KMS-11 (cell line): ENCODE data around the gene PTPRJ.
"Not testable (repeated sequence)": the region's sequence is repeated elsewhere in the genome, so short reads cannot be mapped to it uniquely, and the experiment has no call there.

Experiments used
- H2AFZ ChIP-seq: fragments of 200-600 bp; sonication (generic); 2 replicates; pipeline ENCODE4 v1.6.1; 2016; ENCODE audit warnings: antibody characterized with exemption, mixed run types, low read depth
- H3K27ac ChIP-seq: fragments of 200-600 bp; sonication (generic); 2 replicates; pipeline ENCODE4 v1.6.1; 2016; ENCODE audit warnings: mild to moderate bottlenecking, mixed run types
- H3K27me3 ChIP-seq: fragments of 200-600 bp; sonication (generic); 2 replicates; pipeline ENCODE4 v1.6.1; 2017; ENCODE audit warnings: mild to moderate bottlenecking, low read depth, mixed run types, moderate library complexity; ENCODE audit not compliant: insufficient read depth
- H3K36me3 ChIP-seq: fragments of 200-600 bp; sonication (generic); 2 replicates; pipeline ENCODE4 v1.6.1; 2017; ENCODE audit warnings: mild to moderate bottlenecking, mixed run types; ENCODE audit not compliant: insufficient read depth
- H3K4me1 ChIP-seq: fragments of 200-600 bp; sonication (generic); 2 replicates; pipeline ENCODE4 v1.6.1; 2016; ENCODE audit warnings: mild to moderate bottlenecking, low read depth, mixed run types; ENCODE audit not compliant: poor library complexity, severe bottlenecking
- H3K4me2 ChIP-seq: fragments of 200-600 bp; sonication (generic); 2 replicates; pipeline ENCODE4 v1.7.0; 2016; ENCODE audit warnings: mild to moderate bottlenecking, mixed run types
- H3K4me3 ChIP-seq: fragments of 200-600 bp; sonication (generic); IDR thresholded peaks from 2 replicates; pipeline ENCODE4 v1.6.1; 2017; ENCODE audit warnings: low read depth, low read length, mixed read lengths; ENCODE audit not compliant: insufficient read depth
- H3K79me2 ChIP-seq: fragments of 200-600 bp; sonication (generic); 2 replicates; pipeline ENCODE4 v1.6.1; 2016; ENCODE audit warnings: low read depth, mixed run types; ENCODE audit not compliant: insufficient read depth
- H3K9ac ChIP-seq: fragments of 200-600 bp; sonication (generic); 2 replicates; pipeline ENCODE4 v1.6.1; 2016; ENCODE audit warnings: mild to moderate bottlenecking, mixed run types
- H4K20me1 ChIP-seq: fragments of 200-600 bp; sonication (generic); 2 replicates; pipeline ENCODE4 v1.6.1; 2016; ENCODE audit warnings: mild to moderate bottlenecking, mixed run types; ENCODE audit not compliant: insufficient read depth
- TF ChIP-seq, protein P1 (sequence below): fragments of 200-600 bp; sonication (generic); conservative IDR thresholded peaks from 2 replicates; pipeline ENCODE4 v1.6.1; 2017; ENCODE audit warnings: low read depth, mild to moderate bottlenecking, antibody characterized with exemption, low read length, moderate library complexity, mixed read lengths

Gene PTPRJ

DNA sequence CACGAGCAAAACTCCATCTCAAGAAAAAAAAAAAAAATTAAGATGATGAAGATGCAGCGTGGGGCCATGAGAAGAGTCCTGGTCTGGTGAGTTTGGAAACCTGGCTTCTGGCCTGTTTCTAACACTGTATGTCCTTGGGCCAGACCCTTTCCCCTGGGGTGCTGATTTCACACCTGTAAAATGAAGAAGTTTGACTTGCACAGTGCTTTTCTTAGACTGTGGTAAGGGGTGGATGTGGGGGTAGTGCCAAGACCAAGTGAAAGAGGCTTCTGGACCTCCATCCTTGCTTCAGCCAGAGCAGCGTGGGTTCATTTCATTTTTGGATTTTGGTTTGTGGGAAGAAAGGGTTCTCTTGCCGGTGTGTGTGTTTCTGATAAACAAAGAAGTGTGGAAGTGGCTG, 42.1 kb downstream of the PTPRJ start:
- Histone ChIP-seq H4K20me1 (no peaks in the 10 kb centered on the region), H3K36me3 (no peaks in the 10 kb centered on the region), H3K79me2 (no peaks in the 10 kb centered on the region), H3K4me2 (no peak overlapping the region), H3K27ac (no peak overlapping the region), H2AFZ (no peak overlapping the region), H3K9ac (no peak overlapping the region), H3K4me3 (no peak overlapping the region), H3K4me1 (peaks cover 11% of the 10 kb centered on the region), H3K27me3 (no peaks in the 10 kb centered on the region)
- TF ChIP-seq, protein P1, sequence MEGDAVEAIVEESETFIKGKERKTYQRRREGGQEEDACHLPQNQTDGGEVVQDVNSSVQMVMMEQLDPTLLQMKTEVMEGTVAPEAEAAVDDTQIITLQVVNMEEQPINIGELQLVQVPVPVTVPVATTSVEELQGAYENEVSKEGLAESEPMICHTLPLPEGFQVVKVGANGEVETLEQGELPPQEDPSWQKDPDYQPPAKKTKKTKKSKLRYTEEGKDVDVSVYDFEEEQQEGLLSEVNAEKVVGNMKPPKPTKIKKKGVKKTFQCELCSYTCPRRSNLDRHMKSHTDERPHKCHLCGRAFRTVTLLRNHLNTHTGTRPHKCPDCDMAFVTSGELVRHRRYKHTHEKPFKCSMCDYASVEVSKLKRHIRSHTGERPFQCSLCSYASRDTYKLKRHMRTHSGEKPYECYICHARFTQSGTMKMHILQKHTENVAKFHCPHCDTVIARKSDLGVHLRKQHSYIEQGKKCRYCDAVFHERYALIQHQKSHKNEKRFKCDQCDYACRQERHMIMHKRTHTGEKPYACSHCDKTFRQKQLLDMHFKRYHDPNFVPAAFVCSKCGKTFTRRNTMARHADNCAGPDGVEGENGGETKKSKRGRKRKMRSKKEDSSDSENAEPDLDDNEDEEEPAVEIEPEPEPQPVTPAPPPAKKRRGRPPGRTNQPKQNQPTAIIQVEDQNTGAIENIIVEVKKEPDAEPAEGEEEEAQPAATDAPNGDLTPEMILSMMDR, result no peak

DNA sequence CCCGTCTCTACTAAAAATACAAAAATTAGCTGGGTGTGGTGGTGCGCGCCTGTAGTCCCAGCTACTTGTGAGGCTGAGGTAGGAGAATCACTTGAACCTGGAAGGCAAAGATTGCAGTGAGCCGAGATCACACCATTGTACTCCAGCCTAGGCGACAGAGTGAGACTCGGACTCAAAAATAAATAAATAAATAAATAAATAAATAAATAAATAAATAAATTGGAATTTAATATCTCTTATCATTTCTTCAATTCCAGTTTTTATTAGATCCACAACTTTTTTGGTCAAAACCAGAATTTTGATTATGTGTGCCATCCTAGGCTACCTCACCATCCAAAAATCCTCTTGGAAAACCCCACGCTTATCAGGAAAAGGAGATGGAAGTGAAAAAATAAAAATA, 43.2 kb downstream of the PTPRJ start:
- H3K4me2 ChIP-seq, H2AFZ ChIP-seq, H3K9ac ChIP-seq, H3K36me3 ChIP-seq, H3K4me3 ChIP-seq, H3K79me2 ChIP-seq, H4K20me1 ChIP-seq, H3K4me1 ChIP-seq, H3K27ac ChIP-seq, H3K27me3 ChIP-seq: not testable (repeated sequence)

DNA sequence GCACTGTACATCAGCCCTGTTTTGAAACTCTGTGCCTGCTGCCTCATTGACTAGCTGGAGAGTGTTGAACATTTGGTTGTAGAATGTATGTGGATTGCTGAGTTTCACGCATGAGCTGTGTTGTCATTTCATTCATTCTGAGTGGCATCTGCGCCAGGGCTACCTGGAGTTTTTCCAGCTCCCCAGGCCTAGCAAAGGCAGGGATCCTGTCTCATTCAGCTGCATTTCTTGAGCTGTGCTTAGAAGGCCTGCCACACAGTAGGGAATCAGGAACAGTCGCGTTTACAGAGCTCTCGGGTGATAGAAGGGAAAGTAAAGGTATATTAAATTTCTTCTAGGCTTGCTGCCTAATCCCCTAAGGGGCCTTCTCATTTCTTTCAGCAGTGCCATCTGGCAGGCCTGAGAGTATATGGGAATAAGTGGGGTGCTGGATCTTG, 44.3 kb downstream of the PTPRJ start:
- H3K4me2 ChIP-seq, result no peak overlapping the region

DNA sequence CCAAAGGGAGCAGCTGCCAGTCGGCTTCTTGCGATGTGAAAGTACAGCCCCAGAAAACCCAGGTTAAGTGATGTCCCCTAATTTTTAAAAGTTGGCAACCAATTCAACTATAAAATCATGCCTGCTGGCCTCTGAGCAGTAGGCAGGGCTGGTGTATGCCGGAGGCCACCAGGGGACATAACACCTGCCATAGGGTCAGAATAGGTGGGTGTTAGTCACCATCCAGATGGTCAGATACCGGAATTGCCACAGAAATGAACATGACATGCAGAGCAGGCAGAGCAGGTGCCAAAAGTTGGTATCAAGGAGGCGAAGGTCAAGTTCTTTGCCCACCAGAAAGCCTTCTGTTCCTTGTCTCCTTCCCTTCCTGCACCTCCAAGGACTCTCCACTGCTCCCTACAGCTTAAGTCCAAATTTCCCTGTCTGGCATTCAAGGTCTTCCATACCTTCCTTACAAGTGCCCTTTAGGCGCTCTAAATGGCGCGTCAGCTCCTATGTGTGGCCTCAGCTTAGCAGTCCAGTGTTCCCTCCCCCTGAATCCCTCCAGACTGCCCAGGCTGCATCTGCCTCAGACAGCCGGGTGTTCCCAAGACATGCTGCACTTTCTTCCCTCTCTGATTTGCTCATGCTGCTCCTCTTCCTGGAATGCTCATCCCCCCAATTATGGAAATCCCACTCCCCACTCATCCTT, 45.1 kb downstream of the PTPRJ start:
- H3K27ac ChIP-seq, result no peak overlapping the region
- H3K79me2 ChIP-seq, result no peaks in the 10 kb centered on the region
- no peaks in the 10 kb centered on the region for H3K4me1 ChIP-seq
- no peak overlapping the region for H3K9ac ChIP-seq
- H3K4me2 ChIP-seq, result no peak overlapping the region
- TF ChIP-seq, protein P1, result no peak
- H3K36me3 ChIP-seq, result no peaks in the 10 kb centered on the region
- H4K20me1 ChIP-seq, result no peaks in the 10 kb centered on the region
- no peak overlapping the region for H2AFZ ChIP-seq
- H3K27me3 ChIP-seq, result no peaks in the 10 kb centered on the region
- H3K4me3 ChIP-seq, result no peak overlapping the region

More for the DNA sequence above, 44.3 kb downstream of the PTPRJ start:
- Histone ChIP-seq H3K27me3 (no peaks in the 10 kb centered on the region), H3K4me1 (no peaks in the 10 kb centered on the region), H3K36me3 (no peaks in the 10 kb centered on the region), H3K27ac (no peak overlapping the region), H3K79me2 (no peaks in the 10 kb centered on the region), H3K4me3 (no peak overlapping the region), H2AFZ (no peak overlapping the region), H4K20me1 (no peaks in the 10 kb centered on the region), H3K9ac (no peak overlapping the region)
- TF ChIP-seq, protein P1, result no peak

DNA sequence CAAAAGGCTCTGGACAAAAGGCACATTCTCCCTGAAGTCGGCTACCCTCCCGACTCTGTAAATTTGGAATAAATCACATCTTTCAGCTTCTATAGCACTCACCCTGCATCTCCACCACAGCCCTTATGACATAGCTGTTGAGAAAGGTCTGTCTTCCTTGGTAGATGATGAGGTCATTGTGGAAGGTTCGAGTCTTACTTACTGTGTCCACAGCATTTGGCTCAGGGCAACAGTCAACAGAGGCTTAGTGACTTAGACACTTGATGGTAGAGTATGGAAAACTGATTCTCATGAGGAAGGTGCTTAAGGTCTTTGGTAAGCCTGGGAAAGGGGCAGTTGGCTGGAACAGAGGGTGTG, 45.6 kb downstream of the PTPRJ start:
- H3K9ac ChIP-seq, result no peak overlapping the region
- no peaks in the 10 kb centered on the region for H3K79me2 ChIP-seq
- no peaks in the 10 kb centered on the region for H3K27me3 ChIP-seq
- H4K20me1 ChIP-seq, result no peaks in the 10 kb centered on the region
- H3K4me2 ChIP-seq, result no peak overlapping the region
- TF ChIP-seq, protein P1, result no peak
- no peaks in the 10 kb centered on the region for H3K4me1 ChIP-seq
- no peaks in the 10 kb centered on the region for H3K36me3 ChIP-seq
- H2AFZ ChIP-seq, result no peak overlapping the region
- H3K27ac ChIP-seq, result no peak overlapping the region
- no peak overlapping the region for H3K4me3 ChIP-seq
